A673 (cell line): Measurements from ENCODE around the gene ARID5B.

ENCODE experiments used
- EZH2 ChIP-seq: fragments of 200-600 bp; sonication (generic); IDR thresholded peaks from 2 replicates; pipeline ENCODE4 v1.6.1; 2017; ENCODE audit warnings: borderline replicate concordance, low read depth, mild to moderate bottlenecking, mixed read lengths, antibody characterized with exemption, low read length; ENCODE audit not compliant: poor library complexity, severe bottlenecking
- TF ChIP-seq, protein P1 (sequence below): fragments of 300-800, 200-600 bp; sonication (generic); conservative IDR thresholded peaks from 2 replicates; pipeline ENCODE4 v1.5.1; 2017; ENCODE audit warnings: low read depth, mild to moderate bottlenecking, antibody characterized with exemption, low read length, moderate library complexity, mixed read lengths

DNA sequence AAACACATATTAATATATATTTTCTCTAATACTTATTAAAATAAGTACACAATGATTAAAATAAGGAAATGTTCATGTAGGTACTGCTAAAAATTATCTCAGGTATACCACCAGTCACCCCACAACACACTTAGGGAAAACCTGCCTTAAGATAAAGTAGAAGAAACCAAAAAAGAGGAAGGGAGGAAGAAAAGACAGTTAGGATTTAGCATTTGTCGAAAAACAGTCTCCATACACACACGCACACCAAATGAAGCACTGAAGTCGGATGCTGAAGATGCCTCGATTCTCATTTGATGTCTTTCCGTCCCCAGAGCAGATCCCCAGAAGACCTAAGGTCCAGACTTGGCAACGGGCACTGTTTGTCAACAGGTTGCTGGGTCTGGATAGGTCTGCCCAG lies 30.0 kb upstream of the ARID5B start:
- TF ChIP-seq, protein P1, sequence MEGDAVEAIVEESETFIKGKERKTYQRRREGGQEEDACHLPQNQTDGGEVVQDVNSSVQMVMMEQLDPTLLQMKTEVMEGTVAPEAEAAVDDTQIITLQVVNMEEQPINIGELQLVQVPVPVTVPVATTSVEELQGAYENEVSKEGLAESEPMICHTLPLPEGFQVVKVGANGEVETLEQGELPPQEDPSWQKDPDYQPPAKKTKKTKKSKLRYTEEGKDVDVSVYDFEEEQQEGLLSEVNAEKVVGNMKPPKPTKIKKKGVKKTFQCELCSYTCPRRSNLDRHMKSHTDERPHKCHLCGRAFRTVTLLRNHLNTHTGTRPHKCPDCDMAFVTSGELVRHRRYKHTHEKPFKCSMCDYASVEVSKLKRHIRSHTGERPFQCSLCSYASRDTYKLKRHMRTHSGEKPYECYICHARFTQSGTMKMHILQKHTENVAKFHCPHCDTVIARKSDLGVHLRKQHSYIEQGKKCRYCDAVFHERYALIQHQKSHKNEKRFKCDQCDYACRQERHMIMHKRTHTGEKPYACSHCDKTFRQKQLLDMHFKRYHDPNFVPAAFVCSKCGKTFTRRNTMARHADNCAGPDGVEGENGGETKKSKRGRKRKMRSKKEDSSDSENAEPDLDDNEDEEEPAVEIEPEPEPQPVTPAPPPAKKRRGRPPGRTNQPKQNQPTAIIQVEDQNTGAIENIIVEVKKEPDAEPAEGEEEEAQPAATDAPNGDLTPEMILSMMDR = no peak
- TF ChIP-seq EZH2 = no peak
